T-helper 2 cell (primary cell): ENCODE results near the gene CELF2.

Experiments
- DNase-seq, 5 experiments: peaks; one replicate each; pipeline versions ENCODE4 v3.0.0 to v3.0.0-alpha.2; 2012 to 2022

The CELF2 gene

DNA sequence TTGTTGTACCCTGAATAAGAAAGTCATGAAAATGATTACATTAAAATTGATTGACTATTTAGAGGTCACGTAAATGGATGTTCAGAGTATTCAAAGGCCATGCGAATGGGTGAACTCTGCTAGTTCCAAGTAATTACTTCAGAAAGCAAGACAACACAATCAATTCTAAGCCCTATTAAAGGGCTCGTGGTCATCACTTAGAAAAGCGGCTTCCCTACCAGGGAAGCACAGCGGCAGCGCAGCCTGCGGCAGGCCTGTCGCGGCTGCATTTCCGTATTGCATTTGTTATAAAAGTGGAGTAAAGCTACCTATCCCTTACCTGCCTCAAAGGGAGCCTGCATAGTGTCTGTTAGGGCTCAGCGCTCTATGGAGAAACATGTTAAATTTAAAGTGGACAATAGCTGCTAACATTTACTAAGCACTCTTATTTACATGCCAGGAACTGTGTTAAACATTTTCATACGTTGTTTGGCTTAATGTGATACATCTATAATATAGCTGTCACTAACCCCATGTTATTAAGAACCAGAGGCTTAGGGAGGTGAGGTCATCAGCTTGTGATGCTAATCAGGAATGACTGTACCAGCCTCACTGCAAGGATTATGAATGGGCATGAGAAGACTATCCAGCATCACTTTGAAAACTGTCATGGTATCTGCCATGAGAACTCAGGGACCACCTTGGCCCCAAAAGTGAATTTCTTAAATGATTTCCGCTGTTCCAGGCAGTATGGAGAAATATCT lies 187.5 kb downstream of the CELF2 start:
- DNase-seq: peak in 1 of 5 experiments; percentile 58

DNA sequence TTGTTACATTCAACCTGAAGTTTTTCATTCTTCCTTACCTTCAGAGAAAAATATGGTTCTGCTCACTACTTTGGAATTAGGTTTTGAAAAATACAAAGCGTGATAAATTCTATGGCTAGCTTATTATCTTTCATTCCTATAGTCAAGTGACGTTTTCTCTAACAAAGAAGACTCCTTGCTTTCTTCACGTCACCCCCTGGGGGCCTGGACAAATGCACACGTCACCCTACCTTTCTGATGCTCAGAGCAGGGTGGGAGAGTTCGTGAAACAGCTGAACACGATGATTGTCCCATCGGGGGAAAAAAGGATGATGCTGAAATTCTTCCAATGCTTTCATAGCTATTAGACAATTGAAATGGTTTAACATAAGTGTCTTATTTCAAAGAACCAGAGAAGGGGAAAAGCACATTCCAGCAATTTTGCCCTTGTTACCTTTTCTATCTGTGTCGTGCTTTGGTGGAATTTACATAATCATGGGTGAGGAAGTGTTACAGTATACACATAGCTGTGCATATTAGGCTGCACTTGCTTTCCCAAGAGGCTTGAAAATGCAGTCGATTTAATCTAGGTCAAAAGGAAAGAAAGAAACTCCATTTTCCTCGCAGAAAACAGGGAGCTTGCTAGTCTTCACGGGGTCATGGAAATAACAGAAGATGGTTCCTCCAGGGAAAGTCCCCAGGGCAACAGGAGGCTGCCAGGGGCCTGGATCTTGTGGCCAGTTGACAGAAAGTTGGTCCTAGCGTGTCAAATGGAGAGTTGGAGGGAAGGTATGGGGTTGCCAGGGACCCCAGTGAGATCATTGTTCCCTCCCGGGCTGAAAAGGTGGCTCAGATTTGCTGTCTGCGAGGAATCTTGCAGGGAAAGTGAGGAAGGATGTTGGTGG lies 189.2 kb downstream of the CELF2 start:
- DNase-seq: no peak

DNA sequence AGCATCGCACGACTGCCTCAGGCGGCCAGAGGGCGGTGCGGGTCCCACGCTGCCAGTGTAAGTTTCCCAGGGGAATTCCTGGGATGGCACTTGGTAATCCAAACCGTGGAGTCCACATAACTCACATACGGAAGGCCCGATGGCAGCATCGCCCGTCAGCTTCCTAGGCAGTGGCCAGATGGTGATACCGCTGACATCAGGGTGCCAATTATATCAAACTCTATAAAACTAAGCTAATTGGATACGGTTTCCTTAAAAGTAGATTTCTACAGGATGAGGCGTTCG lies 189.8 kb downstream of the CELF2 start:
- no peak for DNase-seq

DNA sequence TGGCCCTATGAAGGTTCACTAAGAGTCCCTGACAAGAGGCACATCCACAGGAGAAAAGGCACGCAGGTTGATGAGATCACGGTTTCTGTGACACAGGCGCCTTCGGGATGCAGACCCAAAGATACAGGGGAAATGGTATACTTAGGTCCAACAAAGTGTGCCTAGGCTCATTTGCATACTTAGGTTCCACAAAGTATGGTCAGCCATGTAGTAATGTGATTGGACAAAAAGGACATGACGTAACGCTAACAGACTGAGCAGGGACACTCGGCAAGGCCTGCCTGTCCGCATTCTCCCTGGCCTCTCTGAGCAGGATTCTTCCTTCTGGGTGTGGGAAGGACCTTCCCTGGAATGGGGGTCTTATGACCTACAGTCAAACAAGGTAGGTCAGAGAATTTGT lies 190.6 kb downstream of the CELF2 start:
- no peak for DNase-seq

DNA sequence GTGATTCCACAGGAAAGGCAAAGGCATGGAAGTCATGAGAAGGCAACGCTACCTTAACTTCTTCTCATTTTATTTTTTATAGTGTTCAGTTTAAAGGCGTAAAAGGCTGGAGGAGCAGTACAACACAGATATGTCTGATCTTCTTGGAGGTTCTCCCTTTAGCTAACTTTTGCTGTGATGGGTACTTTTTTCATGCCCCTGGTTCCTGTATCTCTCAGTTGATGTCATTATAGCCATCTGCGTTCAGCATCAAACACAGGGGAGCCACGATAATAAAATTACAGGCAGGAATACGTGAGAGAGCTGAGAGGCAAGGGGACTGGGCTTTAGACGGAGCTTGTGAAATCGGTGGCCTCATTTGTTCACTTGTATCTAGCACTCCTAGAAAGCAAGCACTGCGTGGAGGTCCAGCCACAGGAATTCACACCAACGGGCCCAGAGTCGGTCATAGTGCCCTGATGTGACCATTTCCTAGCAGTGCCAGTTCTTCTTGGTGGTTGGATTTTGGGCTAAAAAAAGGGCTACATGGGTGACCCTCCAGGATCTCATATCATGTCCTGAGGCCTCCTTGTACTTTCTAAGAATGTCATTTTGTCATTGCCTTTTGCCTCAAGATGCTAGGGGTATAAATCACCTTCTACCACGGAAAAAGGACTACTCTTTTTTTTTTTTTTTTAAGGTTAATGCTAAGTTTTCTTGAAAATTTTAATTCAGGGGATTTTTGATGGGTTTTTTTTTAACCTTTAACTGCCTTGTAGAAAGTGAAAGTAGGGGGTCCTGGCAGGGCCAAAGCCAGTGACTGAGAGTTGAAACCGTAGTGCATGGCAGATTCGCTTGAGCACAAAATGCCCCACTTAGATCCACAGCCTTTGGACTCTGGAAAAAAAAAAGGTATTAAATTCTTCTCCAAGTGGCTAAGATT lies 191.5 kb downstream of the CELF2 start:
- peak in 1 of 5 experiments; percentile 63 for DNase-seq

DNA sequence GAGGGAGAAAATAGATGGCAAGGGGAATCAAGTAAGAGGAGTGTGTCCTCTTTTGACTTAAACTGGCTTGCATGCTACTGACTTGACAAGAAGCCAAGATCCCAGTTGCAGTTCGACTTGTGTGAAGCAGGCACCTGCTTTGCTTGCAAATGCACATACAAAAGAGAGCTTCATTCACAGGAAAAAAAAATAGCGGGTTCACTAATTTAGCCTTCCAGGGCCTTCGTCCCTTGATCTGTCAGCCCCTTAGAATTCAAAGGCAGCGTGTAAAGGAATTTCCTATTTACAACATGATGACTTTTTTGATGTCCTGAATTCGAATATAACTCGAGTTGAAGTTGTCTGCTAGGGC lies 192.1 kb downstream of the CELF2 start:
- DNase-seq: peak in 1 of 5 experiments; percentile 53

DNA sequence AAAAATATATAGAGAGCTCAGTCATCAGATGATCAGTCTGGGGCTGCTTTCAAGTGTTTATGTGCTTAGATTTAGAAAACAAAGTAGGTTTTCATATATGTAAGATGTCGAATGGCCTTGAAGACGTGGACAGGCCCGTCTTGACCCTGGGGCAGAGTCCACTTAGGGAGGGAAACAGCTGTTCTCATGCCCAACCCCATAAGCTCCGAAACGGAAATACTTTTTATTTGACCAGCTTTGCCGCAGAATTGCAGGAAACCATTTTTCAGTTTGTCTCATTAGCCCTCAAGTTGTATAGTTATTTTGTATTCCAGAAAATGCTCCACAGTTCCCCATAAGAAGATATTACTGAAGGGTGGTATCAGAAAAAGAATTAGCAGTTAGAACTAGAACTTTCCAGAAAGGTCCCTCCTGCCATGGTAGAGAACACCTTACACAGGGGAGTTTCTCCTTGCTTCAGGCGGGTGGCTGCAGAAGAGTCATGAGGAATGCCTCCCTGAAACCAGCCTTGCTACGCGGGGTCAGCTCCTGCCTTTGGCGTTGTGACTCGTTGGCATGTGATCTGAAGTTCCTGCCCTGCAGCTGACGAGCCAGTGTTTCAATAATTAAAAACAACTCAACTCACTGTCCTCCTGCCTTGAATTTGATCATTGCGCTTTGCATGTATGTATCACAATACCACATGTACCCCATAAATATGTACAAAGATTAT lies 192.7 kb downstream of the CELF2 start:
- no peak for DNase-seq

DNA sequence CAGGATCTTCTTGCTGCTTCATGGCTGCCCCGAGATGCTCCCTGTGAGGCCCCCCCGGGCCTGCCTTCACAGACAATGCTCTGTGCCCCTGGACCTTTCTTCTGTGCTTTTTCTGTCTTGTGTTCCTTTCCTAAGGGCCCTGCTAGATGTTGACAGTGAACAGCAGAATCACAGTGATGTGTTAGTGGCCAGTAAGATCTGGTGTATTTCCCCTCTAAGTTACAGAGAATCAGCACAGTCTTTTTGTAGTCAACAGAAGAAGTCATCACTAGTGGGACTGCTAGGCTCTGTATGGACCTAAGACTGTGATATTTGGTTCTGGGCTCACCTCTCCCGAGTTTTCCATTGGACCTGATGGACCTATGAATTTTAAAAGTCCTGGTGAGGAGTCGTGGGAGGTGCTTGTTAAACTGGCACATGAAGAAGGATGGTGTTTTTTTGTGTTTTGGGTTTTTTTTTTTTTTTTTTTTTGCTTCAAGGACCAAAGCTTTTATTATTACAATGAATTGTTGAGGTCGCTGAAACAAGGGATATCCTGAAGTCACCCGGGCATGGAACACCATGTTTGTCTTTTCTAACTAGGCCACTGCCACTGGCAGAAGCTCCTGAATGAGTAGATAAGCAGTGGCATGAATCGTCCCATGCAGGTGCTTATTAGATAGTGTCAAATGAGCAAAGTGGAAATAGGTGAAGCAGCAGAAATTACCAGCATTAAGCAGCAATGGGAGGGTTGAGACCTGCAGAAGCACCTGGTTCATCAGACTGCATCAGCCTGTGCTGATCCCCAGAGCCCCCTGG lies 194.8 kb downstream of the CELF2 start:
- peak in 1 of 5 experiments; percentile 55 for DNase-seq

DNA sequence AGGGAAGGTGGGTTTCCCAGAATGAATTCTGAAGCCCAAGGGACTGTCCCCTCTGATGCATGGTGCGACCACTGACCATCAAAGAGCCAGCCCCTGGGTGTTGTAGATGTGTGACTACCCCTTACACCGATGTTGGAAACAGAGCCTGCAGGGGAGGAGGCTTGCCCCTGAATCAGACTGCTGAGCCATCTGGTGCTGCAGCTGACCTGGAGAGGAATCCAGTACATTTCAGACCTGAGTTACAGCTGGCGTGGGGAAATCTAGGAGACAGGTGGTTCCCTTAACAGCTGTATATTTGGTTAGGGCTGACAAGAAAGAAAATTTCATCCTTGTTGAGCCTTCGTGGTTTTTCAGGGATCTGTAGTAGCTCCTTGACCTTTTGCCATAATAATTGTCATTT lies 195.5 kb downstream of the CELF2 start:
- no peak for DNase-seq

DNA sequence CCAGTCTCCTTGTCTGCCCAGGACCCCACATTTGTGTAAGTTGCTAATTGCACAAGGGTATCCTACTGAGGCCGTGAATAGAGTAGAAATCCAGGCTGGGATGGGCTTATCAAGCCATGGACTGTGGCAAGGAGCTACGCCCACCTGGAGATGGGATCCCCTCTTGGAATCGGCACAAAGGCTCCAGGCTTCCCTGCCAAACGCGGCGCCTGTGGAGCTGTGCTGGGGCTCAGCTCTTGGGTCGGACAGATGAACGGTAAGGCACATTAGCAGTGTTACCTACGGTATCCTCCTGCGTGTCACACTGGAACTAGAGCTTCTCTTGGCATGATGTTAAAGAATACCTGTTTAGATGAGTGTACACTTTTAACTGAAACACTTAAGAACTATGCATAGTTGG lies 196.7 kb downstream of the CELF2 start:
- DNase-seq: no peak

DNA sequence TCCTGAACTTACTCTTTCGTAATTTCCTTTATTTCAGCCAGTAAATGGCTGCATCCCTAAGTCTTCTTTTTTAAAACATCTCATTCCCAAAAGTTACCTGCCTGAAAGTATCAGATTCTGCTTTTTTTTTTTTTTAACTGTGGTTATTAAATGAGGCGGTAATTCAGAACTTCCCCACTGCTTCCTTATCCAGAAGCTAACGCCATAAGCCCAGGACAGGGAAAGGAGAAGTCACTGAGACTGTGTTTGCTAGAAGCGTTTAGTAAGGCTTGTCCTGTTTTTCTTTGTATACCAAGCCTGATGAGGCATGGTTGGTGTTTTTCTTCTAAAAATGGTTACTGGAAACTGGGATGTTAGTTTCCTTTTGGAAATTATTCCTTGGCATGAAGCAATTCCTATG lies 197.8 kb downstream of the CELF2 start:
- DNase-seq: no peak

DNA sequence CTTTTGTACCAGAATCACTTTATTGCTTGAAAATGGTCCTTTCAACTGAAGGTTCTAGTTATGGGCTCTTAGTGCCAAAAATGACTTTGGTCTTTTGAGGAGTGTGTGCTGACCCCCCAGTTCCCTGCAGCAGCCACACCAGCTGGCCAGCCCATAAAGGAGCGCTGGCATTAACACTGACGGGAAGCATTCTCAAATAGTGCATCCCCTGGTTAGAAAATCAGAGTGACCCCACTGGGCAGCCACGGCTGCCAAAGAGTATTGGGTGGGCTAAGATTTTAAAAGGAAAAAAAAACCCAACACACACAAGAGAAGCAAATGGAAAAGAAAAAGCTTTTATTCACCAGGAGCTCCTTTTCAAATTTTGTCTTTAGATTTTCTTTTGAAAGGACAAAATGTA lies 199.8 kb downstream of the CELF2 start:
- DNase-seq: no peak

DNA sequence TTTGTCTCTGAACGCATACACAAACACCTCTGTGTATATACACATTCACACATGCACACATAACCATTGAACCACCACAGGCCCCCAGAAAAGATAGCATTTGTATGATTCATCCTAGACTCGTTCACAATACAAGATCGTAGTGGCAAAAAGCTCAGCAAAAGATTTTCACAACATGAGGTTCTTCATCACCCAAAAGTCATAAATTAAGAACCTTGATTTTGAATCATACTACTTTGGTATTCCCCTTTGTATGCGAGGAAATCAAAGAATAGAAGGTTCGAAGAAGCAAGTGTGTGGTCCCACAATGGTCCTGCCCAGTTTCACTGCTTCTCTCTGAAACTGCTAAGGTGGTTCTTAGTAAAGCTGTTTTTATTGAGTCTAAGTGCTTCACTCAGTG lies 200.7 kb downstream of the CELF2 start:
- peak in 1 of 5 experiments; percentile 61 for DNase-seq

DNA sequence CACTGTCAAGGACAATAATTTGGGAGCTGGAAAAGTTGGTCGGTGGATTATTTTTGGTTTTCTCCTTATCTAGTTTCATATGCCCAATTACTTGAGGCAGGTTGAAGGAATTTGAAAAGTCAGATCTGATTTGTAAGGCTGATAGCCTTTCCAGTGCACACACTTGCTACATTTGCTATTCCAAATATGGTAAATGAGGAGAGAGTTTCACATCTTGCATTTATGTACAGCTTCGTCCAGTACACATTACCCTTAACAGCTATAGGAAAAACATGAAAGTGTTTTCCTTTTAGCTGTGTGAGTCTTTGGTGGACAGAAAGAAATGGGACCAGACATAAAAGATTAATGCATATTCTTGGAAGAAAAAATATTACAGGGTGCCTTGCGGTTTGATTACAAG lies 201.8 kb downstream of the CELF2 start:
- no peak for DNase-seq

DNA sequence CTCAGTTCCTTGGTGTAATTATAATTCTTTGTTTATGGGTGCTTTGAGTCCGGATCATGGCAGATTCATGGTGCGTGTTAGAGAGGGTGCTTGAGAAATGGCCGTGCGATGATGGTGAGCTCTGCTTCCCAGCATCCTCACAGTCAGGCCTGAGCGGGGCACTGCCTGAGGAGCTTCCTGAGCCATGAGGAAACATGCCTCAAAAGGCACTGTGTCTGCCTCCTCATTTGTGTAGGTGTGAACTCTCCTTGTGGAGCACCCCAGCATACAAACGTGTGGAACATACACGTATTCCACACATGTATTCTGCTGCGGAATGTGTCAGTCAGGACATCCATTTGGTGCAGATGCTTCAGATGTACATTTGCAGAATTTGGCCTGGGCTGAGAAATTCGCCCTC lies 205.4 kb downstream of the CELF2 start:
- DNase-seq: no peak

DNA sequence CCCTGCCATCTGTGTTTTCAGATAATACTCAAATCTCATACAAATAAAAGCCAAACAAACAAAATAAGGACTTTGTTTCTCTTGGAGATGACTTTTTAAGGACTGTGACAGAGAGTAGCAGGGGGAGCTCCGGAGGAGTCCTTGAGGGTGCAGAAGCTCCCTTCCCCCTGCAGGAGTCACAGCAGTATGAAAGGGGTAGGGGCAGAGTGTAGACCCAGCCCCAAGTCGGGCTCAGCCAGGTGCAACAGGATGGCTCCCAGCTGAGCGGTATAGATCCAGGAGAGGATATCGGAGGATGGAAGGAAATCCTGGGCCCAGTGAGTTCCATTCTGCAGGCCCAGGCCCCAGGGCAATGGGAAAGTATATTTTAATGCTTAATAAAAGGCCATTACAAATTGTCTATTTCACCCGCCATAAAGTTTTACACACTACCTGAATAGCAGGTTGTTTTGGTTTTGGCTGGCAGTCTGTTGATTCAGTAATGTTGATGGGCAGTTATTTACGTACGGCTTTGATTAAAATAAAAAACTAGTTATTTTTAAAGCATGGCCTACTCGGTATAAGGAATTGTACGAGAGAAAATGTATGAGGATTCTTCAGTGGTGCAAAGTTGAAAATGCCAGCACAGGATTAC lies 206.0 kb downstream of the CELF2 start:
- no peak for DNase-seq

DNA sequence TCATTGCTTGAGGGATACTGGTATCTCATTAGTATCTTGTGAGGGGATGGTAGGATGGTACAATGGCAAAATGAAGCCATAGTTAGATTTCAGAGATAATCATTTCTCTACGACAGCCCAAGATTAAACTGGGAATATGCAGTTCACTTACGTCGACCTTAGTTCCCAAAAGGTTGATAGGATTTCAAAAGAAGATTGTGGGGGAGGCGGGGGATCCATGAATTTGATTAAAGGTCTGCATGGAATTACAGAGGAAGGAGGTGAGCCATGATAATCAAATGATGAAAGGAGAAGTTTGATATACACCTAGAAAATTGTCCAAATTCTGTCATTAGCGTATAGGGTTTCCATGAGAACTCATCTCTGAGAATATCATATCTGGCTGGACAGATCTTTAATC lies 206.6 kb downstream of the CELF2 start:
- no peak for DNase-seq

DNA sequence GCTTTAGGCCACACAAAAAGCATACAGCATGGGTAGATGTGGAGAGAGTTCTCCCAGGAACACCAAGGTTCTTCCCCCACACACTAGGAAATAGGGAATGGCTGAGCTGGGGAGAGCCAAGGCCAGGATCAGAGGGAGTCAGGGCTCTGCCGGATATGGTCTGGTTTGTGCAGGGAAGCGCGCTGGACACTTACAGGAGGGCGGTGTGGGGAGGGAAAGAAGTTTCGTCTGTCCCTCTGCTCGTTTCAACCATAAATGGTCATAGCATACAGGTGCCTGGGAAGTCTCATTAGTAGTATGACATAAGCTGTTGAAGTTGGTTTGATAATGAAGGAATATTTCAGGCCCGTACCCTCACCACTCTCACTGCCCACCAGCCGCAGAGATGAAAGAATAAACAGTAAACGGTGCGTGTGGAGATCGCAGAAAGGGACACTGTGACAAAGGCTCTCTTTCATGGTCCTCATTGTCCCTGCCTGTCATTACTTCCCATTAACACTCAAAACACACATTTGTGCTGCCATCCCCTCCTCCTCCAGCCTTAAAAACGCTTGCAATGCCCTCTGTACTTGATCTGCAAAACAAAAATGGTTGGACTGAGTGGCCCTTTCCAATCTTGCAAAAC lies 207.2 kb downstream of the CELF2 start:
- DNase-seq: no peak

DNA sequence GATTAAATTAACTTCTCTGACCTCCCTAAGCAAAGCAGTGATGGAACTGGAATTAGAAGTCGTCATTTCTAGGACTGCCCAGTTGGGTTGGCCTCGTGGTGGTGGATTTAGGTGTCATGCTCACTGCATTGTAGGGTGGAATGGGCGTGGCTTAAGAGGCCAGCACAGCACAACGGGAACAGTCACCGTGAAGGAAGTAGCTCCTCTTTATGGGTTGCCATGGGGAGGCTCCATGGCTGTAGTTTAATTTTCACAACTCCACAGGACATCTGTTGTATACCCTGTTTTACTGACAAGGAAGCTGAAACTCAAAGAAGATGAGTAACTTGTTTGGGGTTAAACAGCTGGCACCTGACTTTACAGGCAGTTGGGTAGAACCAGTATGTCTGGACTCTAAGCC lies 208.3 kb downstream of the CELF2 start:
- DNase-seq: peak in 4 of 5 experiments; percentile 34 to 85 (median 53)

DNA sequence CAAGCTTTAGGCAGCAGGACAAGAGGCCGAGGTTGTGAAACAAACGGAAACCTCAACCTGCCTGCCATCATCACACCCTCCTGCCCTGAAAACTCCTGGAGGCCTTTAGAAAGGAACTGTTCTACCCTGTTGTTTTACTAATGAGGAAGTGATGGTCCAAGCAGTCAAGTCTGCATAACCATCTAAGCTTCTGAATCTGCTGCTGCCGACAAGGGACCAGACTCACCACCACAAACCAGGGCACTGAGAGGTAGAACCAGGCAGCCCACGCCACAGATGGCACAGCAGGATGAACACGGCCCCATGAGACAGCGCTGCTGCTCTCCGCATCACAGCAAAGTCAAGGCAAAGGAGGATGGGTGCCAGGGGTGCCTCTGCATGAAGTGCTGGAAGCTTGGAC lies 209.4 kb downstream of the CELF2 start:
- DNase-seq: peak in 2 of 5 experiments; percentile 64 to 65

DNA sequence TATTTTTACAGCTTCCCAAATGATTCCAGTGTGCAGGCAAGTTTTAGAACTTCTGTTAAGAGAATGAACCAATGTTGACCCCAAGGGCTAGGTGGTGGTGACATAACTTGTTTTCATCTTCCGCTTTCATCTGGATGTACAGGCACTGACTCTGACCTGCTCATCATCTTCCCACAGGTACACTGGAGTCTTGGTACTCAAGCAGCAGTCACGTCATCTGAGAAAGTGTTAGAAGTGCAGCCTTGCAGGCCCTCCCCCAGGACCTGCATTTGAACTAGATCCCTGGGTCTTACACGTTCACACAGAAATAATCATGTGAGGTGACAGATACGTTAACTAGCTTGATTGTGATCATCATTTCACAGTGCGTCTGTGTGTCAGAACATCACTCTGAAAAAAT lies 212.2 kb downstream of the CELF2 start:
- DNase-seq: peak in 1 of 5 experiments; percentile 45
